Small intestine (tissue), 7 donors: ENCODE results near the gene ATF4. TPM values are rescaled to one million over a fixed set of nuclear protein-coding genes. Genes with fewer than 3 reads are reported as not detected.

Source experiments
- DNase-seq, 2 donors: peaks; one replicate each; pipeline versions ENCODE4 v3.0.0 to v3.0.0-alpha.2; 2013
- FAIRE-seq: peaks from 2 replicates; lab custom pipeline; 2012; peaks lifted over from hg19 to GRCh38; lab: Jason Lieb, UNC
- H3K27ac ChIP-seq, 3 donors: one replicate each; pipeline ENCODE4 v1.5.1; 2013; ENCODE audit warnings: low read length in 2 of 3, mild to moderate bottlenecking in 2 of 3, control low read depth in 1 of 3, inconsistent platforms in 1 of 3, low read depth in 1 of 3, moderate library complexity in 1 of 3
- H3K27me3 ChIP-seq, 3 donors: one replicate each; pipeline ENCODE4 v1.6.1; 2013; ENCODE audit warnings: low read length in 3 of 3, inconsistent platforms in 1 of 3; ENCODE audit not compliant: control insufficient read depth in 3 of 3, insufficient read depth in 3 of 3
- H3K36me3 ChIP-seq, 3 donors: one replicate each; pipeline ENCODE4 v1.6.1; 2013; ENCODE audit warnings: low read length in 3 of 3, inconsistent platforms in 1 of 3, low read depth in 1 of 3, mild to moderate bottlenecking in 1 of 3, moderate library complexity in 1 of 3; ENCODE audit not compliant: control insufficient read depth in 3 of 3, insufficient read depth in 2 of 3
- H3K4me1 ChIP-seq, 3 donors: one replicate each; pipeline ENCODE4 v1.6.1; 2013; ENCODE audit warnings: low read length in 2 of 3, inconsistent platforms in 1 of 3, low read depth in 1 of 3, mild to moderate bottlenecking in 1 of 3, moderate library complexity in 1 of 3; ENCODE audit not compliant: control insufficient read depth in 3 of 3, insufficient read depth in 2 of 3
- H3K4me3 ChIP-seq, 3 donors: one replicate each; pipeline ENCODE4 v1.5.1; 2013; ENCODE audit warnings: low read length in 3 of 3, control low read depth in 1 of 3, inconsistent platforms in 1 of 3, low read depth in 1 of 3, mild to moderate bottlenecking in 1 of 3, moderate library complexity in 1 of 3
- H3K9me3 ChIP-seq, 2 donors: one replicate each; pipeline ENCODE4 v1.6.1; 2013; ENCODE audit warnings: low read depth in 1 of 2, low read length in 1 of 2; ENCODE audit not compliant: control insufficient read depth in 2 of 2, insufficient read depth in 1 of 2
- whole genome bisulfite sequencing, 3 donors: extraction: QIAGEN DNeasy Blood & Tissue Kit; methylation state at CpG; one replicate each; pipeline ENCODE4 v1.1.7; 2013; 5-methylcytosine and 5-hydroxymethylcytosine counted together
- polyA plus RNA-seq, 4 donors: library from polyadenylated mRNA; stranded (reverse) in 3 of 4; unstranded in 1 of 4; fragments of 200-250 nt in 3 of 4; fragments of 120-200 nt in 1 of 4; gene quantifications; one replicate each; pipeline versions ENCODE4 v1.2.1 to v1.2.3, GENCODE V29; 2013
- donor health status: healthy with polysubstance abuse.
- donor health status: control.
- donor health status: control.
- donor health status: Bipolar disorder and iron deficiency.
- donor health status: healthy.

ATF4 gene
- polyA plus RNA-seq, 4 donors: 271 to 709 (median 505) TPM

DNA sequence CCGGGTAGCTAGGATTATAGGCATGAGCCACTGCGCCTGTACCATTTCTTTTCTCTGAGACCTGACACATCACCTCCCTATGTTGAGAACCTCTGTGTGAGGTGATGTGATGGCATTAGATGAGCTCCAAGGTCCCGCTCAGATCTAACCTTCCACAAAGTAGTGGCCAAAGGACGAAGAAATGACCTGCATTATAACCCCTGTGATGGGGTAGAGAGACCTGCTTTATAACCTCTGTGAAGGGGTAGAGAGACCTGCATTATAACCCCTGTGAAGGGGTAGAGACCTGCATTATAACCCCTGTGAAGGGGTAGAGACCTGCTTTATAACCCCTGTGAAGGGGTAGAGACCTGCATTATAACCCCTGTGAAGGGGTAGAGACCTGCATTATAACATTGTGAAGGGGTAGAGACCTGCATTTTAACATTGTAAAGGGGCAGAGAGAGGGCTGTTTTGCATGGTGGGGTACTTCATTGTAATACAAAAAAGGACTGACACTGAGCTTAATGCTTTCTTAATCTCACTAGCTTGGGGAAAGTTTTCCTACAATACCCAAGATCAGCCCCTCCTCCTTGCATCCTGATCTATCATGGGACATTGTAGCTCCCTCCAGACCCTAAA is 9.7 kb upstream of the ATF4 start:
- H3K4me3 ChIP-seq: no peak overlapping the region
- WGBS, 3 donors: 92 to 97% (median 94%) methylated on average over 4 of the region's 4 CpGs
- no peak overlapping the region for H3K27ac ChIP-seq
- peaks cover 0 to 9% (median 0%) of the 10 kb centered on the region in 3 donors for H3K4me1 ChIP-seq
- no peaks in the 10 kb centered on the region for H3K9me3 ChIP-seq
- DNase-seq: no peak
- H3K36me3 ChIP-seq: peaks cover 25 to 84% (median 45%) of the 10 kb centered on the region in 3 donors
- H3K27me3 ChIP-seq: no peaks in the 10 kb centered on the region
- no peak for FAIRE-seq

DNA sequence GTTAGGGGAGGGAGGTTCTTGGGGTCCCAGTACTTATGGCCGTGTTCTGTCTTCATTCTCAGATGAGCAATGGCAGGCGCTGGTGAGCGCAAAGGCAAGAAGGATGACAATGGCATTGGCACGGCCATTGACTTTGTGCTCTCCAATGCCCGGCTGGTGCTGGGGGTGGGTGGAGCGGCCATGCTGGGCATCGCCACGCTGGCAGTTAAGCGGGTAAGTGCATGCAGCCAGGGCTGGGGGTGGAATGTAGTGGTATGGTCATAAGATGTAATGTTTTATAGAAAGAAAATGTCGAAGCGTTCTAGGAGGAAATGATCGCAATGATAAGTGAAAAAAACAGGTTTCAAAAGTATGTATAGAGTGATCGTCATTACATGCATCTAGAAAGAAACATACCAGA is 9.1 kb upstream of the ATF4 start:
- Histone ChIP-seq H3K27me3 (no peaks in the 10 kb centered on the region), H3K4me3 (no peak overlapping the region), H3K36me3 (peaks cover 20 to 80% (median 43%) of the 10 kb centered on the region in 3 donors), H3K27ac (no peak overlapping the region), H3K4me1 (peaks cover 0 to 9% (median 0%) of the 10 kb centered on the region in 3 donors), H3K9me3 (no peaks in the 10 kb centered on the region)
- DNase-seq (no peak), FAIRE-seq (no peak)
- WGBS, 3 donors: 92 to 94% (median 94%) methylated on average over 13 of the region's 13 CpGs

DNA sequence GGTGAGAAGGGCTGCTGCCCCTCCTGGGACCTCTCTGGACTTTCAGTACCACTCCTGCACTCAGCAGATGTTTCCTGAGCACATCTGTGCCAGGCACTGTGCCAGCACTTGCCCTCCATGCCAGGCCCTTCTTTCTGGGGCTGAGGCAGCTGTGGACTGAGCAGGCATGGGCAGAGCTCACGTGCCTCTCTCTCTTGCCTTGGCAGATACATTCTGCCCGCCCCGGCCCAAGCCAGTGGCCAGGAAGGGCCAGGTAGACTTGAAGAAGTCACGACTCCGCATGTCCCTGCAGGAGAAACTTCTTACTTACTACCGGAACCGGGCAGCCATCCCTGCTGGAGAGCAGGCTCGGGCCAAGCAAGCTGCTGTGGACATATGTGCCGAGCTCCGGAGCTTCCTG is 8.3 kb upstream of the ATF4 start:
- H3K9me3 ChIP-seq: no peaks in the 10 kb centered on the region
- DNase-seq (no peak), FAIRE-seq (no peak)
- WGBS, 3 donors: 93 to 94% (median 94%) methylated on average over 10 of the region's 10 CpGs
- peaks cover 20 to 83% (median 43%) of the 10 kb centered on the region in 3 donors for H3K36me3 ChIP-seq
- no peaks in the 10 kb centered on the region for H3K27me3 ChIP-seq
- no peak overlapping the region for H3K27ac ChIP-seq
- no peak overlapping the region for H3K4me3 ChIP-seq
- H3K4me1 ChIP-seq: peaks cover 0 to 9% (median 0%) of the 10 kb centered on the region in 3 donors

DNA sequence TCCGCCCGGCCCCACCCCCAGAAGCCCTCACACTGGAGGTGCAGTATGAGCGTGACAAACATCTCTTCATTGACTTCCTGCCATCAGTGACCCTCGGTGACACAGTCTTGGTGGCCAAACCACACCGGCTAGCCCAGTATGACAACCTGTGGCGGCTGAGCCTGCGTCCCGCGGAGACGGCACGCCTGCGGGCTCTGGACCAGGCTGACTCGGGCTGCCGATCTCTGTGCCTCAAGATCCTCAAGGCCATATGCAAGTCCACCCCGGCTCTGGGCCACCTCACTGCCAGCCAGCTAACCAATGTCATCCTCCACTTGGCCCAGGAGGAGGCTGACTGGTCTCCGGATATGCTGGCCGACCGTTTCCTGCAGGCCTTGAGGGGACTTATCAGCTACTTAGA is 6.6 kb upstream of the ATF4 start:
- WGBS, 3 donors: 86 to 91% (median 89%) methylated on average over 18 of the region's 18 CpGs
- DNase-seq (no peak), FAIRE-seq (no peak)
- Histone ChIP-seq H3K4me1 (peaks cover 0 to 17% (median 0%) of the 10 kb centered on the region in 3 donors), H3K9me3 (no peaks in the 10 kb centered on the region), H3K27ac (peak overlapping the region in 1 of 3 donors; percentile 12), H3K36me3 (peaks cover 20 to 77% (median 42%) of the 10 kb centered on the region in 3 donors), H3K27me3 (no peaks in the 10 kb centered on the region), H3K4me3 (no peak overlapping the region)

DNA sequence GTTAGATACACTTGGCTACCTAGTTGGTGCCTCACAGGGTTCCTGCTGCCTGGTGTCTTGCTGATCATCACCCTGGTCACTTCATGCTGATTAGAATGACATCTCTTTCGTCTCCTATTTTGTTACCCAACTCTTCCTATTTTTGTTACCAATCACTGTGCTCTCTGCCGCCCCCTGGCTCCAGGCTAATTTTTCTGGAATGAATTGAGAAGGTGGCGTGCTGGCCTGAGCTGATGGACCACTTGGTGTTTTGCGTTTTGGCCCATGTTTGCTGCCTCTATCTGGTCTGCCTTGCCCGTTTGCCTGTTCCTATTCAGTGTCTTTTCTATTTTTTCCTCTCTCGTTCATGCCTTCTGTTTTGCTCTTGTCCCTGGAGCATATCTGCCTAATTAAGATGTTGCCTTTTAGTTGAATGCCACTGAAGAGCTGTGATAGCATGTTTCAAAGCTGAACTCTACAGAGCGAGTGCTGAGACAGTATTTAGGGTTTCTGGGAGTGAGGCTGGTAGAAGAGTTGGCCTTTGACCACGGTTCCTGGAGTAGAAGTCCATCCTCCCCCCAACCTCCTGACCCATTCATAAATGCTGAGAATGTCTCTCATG is 5.9 kb upstream of the ATF4 start:
- Histone ChIP-seq H3K27ac (no peak overlapping the region), H3K4me1 (peaks cover 0 to 23% (median 0%) of the 10 kb centered on the region in 3 donors), H3K27me3 (no peaks in the 10 kb centered on the region), H3K4me3 (no peak overlapping the region), H3K9me3 (no peaks in the 10 kb centered on the region), H3K36me3 (peaks cover 20 to 70% (median 36%) of the 10 kb centered on the region in 3 donors)
- DNase-seq: peak; percentile 47 to 59
- 40 to 50% (median 43%) methylated on average over 8 of the region's 8 CpGs for WGBS, 3 donors
- FAIRE-seq: no peak

DNA sequence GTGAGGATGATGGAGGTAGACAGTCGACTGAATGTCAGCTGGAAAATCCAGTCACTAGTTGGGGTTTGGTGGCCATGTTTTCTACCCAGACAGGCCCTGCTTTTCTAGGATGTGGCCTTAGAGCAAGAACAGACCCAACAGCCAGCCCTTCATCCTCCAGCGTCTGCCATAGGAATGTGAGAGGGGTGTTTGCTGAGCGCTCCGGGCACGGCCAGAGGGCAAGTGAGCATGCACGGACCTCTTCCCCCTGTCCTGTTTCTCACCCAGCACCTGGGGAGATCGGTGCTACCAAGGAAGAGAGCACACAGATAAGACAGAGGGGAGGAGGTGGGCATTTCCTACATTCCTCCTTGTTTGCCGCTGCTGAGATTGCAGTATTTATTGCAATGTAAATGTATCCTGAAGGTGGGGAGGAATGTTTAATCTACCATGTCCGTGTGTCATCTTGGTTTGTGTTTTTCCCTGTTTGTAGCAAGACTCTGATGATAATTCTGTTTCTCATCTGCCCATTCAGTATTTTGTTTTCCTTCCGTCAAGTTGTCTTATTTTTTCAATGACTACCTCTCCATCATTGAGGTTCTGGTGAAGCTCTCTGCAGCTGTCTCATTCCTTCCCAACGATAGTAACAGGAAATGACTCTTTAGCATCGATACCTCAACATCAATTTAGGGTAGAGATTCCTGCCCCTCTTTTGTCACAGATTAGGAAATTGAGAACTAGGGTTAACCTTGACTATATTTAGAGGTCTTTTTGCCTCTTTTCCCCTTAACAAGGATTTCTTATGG is 4.9 kb upstream of the ATF4 start:
- H3K4me1 ChIP-seq: peaks cover 0 to 23% (median 0%) of the 10 kb centered on the region in 3 donors
- H3K27me3 ChIP-seq: no peaks in the 10 kb centered on the region
- no peaks in the 10 kb centered on the region for H3K9me3 ChIP-seq
- H3K4me3 ChIP-seq: no peak overlapping the region
- H3K36me3 ChIP-seq: peaks cover 18 to 62% (median 33%) of the 10 kb centered on the region in 3 donors
- 86 to 91% (median 87%) methylated on average over 12 of the region's 12 CpGs for WGBS, 3 donors
- no peak overlapping the region for H3K27ac ChIP-seq
- DNase-seq: no peak
- FAIRE-seq: no peak

DNA sequence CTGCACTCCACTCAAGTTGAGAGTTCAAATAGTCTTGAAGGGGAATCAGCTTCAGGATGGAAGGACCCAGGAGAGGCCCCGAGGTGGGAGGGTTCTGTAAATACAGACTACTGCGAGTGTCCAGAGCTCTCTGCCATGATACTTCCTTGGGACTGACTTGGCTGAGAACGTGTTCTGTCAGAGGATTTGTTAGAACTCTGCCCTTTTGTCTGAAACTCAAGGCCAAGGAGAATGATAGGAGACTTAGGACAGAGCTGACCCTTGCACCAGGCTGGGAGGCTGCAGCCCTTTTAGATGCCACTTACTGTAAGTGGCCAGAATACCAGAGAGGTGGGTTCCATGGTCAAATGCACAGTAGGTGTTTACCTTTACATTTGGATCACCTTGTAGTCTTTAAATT is 2.9 kb upstream of the ATF4 start:
- DNase-seq: no peak
- H3K27ac ChIP-seq: no peak overlapping the region
- H3K9me3 ChIP-seq: no peaks in the 10 kb centered on the region
- WGBS, 3 donors: 61 to 80% (median 66%) methylated on average over 3 of the region's 3 CpGs
- peaks cover 0 to 31% (median 0%) of the 10 kb centered on the region in 3 donors for H3K4me1 ChIP-seq
- H3K4me3 ChIP-seq: no peak overlapping the region
- no peak for FAIRE-seq
- H3K27me3 ChIP-seq: no peaks in the 10 kb centered on the region
- H3K36me3 ChIP-seq: peaks cover 11 to 66% (median 23%) of the 10 kb centered on the region in 3 donors

DNA sequence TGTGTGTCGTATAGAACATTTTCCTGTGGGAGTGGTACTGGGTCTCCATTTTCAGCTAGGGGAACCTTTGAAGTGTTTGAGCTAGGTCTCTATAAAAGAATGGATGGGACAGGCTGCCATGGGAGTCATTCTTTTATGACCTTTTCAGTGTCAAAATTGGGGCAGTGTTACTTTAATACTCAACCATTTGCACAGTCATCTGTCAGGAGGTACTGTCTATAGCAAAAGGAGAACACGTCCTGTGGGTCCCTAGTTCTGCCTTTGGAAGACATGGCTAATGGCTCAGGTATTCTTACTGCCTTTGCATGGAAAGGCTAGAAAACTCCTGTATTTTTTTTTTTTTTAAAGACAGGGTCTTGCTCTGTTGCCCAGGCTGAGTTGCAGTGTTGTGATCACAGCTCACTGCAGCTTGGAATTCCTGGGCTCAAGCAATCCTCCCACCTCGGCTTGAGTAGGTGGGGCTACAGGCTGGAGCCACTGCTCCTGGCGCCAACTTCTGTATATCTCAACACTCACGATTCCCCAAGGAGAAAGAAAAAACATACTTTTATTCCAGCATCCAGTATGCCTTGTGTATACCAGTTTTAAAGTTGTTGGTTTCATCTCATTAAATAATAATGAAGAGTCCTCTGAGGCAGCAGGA is 2.1 kb upstream of the ATF4 start:
- H3K4me1 ChIP-seq: peaks cover 0 to 39% (median 0%) of the 10 kb centered on the region in 3 donors
- no peaks in the 10 kb centered on the region for H3K9me3 ChIP-seq
- DNase-seq (no peak), FAIRE-seq (no peak)
- no peak overlapping the region for H3K27ac ChIP-seq
- H3K36me3 ChIP-seq: peaks cover 11 to 66% (median 24%) of the 10 kb centered on the region in 3 donors
- H3K4me3 ChIP-seq: no peak overlapping the region
- no peaks in the 10 kb centered on the region for H3K27me3 ChIP-seq
- WGBS, 3 donors: 54 to 74% (median 64%) methylated on average over 5 of the region's 5 CpGs
